Caco-2 (cell line): Measurements from ENCODE around the gene WDR86. TPM values are rescaled to one million over a fixed set of nuclear protein-coding genes. Genes with fewer than 3 reads are reported as not detected.

Experiments
- BruUV-seq: library from RNA; stranded (reverse); fragments of 400-500 nt; replicated peaks from 2 replicates; lab custom pipeline; 2021; lab: Mats Ljungman, UMichigan
- CTCF ChIA-PET: fragments of 300-600 bp; sonication (Branson Sonifier 250); formaldehyde crosslinking; loops from one replicate; lab custom pipeline; 2022; ENCODE audit warnings: antibody characterized with exemption; lab: Charles Lee
- POLR2A ChIA-PET: fragments of 300-600 bp; sonication (Branson Sonifier 250); formaldehyde crosslinking; loops from one replicate; lab custom pipeline; 2022; ENCODE audit warnings: antibody characterized with exemption; lab: Charles Lee
- DNase-seq, 2 experiments: peaks; one replicate each; pipeline versions ENCODE4 v3.0.0 to v3.0.0-alpha.2; 2020 to 2022
- H3K27me3 ChIP-seq: replicated peaks from 2 replicates; pipeline ENCODE4 v1.6.0; 2011; ENCODE audit warnings: low read length; ENCODE audit not compliant: control insufficient read depth, insufficient read depth
- H3K36me3 ChIP-seq: 2 replicates; pipeline ENCODE4 v1.5.1; 2011; ENCODE audit warnings: low read length; ENCODE audit not compliant: control insufficient read depth, insufficient read depth
- H3K4me1 ChIP-seq: fragments of 250-450 bp; sonication (Bioruptor Pico); 2 replicates; pipeline ENCODE4 v1.5.1; 2020; ENCODE audit warnings: mild to moderate bottlenecking
- H3K4me3 ChIP-seq: 2 replicates; pipeline ENCODE4 v1.5.1; 2011; ENCODE audit warnings: low read depth, mild to moderate bottlenecking, control low read depth, low read length
- H3K9me3 ChIP-seq: fragments of 250-450 bp; sonication (Bioruptor Pico); 2 replicates; pipeline ENCODE4 v1.5.1; 2020; ENCODE audit warnings: mild to moderate bottlenecking, moderate library complexity
- H3K27ac Mint-ChIP-seq: one replicate; pipeline ENCODE4 v1.8.0; 2022; ENCODE audit warnings: mixed read lengths; ENCODE audit not compliant: unreplicated experiment
- H3K27me3 Mint-ChIP-seq: one replicate; pipeline ENCODE4 v1.8.0; 2022; ENCODE audit warnings: mixed read lengths; ENCODE audit not compliant: insufficient read depth, unreplicated experiment
- H3K36me3 Mint-ChIP-seq: one replicate; pipeline ENCODE4 v1.8.0; 2022; ENCODE audit warnings: mild to moderate bottlenecking, mixed read lengths; ENCODE audit not compliant: insufficient read depth, unreplicated experiment
- H3K4me1 Mint-ChIP-seq: one replicate; pipeline ENCODE4 v1.8.0; 2022; ENCODE audit warnings: low read depth, mixed read lengths; ENCODE audit not compliant: unreplicated experiment
- H3K4me3 Mint-ChIP-seq: one replicate; pipeline ENCODE4 v1.8.0; 2022; ENCODE audit warnings: mild to moderate bottlenecking, moderate library complexity, mixed read lengths; ENCODE audit not compliant: unreplicated experiment
- H3K9me3 Mint-ChIP-seq: one replicate; pipeline ENCODE4 v1.8.0; 2022; ENCODE audit warnings: mixed read lengths; ENCODE audit not compliant: unreplicated experiment
- intact Hi-C: fragments of 100-400 bp; cut with micrococcal nuclease; formaldehyde crosslinking; loops from one replicate; pipeline ENCODE4 v1.10.0; 2022; ENCODE audit not compliant: unreplicated experiment
- total RNA-seq: library from RNA; stranded (reverse); gene quantifications from 2 replicates; pipeline ENCODE4 v1.2.3, GENCODE V29; 2022
- TF ChIP-seq, protein P1 (sequence below), 2 experiments: fragments of 200-600 bp in 1 of 2; IDR thresholded peaks; 1 replicate in 1 of 2; 2 replicates in 1 of 2; pipeline versions ENCODE4 v1.5.1 to v1.8.0; 2011 to 2022; ENCODE audit warnings: antibody characterized with exemption in 1 of 2, control low read depth in 1 of 2, inconsistent platforms in 1 of 2, low read depth in 1 of 2, low read length in 1 of 2, mild to moderate bottlenecking in 1 of 2, moderate library complexity in 1 of 2; ENCODE audit not compliant: insufficient read depth in 1 of 2, severe bottlenecking in 1 of 2, unreplicated experiment in 1 of 2

Gene WDR86
- total RNA-seq, 1 experiment from 2014 or later: 0.52 TPM

DNA sequence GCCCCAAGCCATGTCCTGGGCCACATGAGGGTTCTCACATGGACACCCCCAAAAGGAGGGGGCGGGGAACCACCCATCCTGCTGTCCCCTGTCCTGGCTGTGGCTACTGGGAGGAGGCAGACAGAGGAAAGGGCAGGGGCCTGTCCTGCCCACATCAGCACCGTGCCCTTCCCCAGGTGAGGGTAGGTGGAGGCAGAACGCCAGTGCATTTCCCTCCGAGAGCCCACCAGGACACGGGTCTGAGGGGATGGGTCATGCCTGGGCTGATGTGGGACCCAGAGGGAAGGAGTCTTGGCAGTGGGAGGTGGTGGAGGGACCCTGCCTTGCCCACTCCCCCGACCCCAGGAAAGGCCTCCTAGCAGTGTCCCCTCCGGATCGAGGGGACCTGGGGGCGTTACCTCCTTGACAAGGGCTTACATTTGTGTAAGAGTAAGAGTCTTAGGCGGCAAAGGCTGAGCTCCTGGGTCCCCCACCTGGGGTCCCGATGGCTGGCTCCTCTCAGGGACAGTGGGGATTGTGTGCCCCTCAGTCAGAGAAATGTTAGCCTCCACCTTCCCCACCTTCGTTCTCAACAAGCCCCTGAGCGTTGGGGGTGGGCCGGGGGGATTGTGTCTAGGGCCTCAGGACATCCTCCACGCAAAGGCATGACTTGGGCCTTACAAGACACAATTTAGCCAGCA lies 24.0 kb upstream of the WDR86 start:
- intact Hi-C loops: no loop called here
- H3K4me3 Mint-ChIP-seq: no peak overlapping the region
- Histone ChIP-seq H3K36me3 (no peaks in the 10 kb centered on the region), H3K27me3 (no peaks in the 10 kb centered on the region), H3K4me3 (no peak overlapping the region), H3K9me3 (no peaks in the 10 kb centered on the region), H3K4me1 (peaks cover 13% of the 10 kb centered on the region)
- no peaks in the 10 kb centered on the region for H3K27me3 Mint-ChIP-seq
- H3K4me1 Mint-ChIP-seq: peaks cover under 1% of the 10 kb centered on the region
- no TSS peak for BruUV-seq
- no peaks in the 10 kb centered on the region for H3K36me3 Mint-ChIP-seq
- H3K27ac Mint-ChIP-seq: no peak overlapping the region
- ChIA-PET POLR2A (no interaction called here), CTCF (no interaction called here)
- TF ChIP-seq, protein P1, sequence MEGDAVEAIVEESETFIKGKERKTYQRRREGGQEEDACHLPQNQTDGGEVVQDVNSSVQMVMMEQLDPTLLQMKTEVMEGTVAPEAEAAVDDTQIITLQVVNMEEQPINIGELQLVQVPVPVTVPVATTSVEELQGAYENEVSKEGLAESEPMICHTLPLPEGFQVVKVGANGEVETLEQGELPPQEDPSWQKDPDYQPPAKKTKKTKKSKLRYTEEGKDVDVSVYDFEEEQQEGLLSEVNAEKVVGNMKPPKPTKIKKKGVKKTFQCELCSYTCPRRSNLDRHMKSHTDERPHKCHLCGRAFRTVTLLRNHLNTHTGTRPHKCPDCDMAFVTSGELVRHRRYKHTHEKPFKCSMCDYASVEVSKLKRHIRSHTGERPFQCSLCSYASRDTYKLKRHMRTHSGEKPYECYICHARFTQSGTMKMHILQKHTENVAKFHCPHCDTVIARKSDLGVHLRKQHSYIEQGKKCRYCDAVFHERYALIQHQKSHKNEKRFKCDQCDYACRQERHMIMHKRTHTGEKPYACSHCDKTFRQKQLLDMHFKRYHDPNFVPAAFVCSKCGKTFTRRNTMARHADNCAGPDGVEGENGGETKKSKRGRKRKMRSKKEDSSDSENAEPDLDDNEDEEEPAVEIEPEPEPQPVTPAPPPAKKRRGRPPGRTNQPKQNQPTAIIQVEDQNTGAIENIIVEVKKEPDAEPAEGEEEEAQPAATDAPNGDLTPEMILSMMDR (IDR thresholded peaks at IDR 0.05; ENCODE audit: insufficient read depth in 1 of 2, low read depth in 1 of 2, low read length in 1 of 2, severe bottlenecking in 1 of 2, unreplicated experiment in 1 of 2): no peak
- DNase-seq: no peak
- H3K9me3 Mint-ChIP-seq: no peaks in the 10 kb centered on the region

DNA sequence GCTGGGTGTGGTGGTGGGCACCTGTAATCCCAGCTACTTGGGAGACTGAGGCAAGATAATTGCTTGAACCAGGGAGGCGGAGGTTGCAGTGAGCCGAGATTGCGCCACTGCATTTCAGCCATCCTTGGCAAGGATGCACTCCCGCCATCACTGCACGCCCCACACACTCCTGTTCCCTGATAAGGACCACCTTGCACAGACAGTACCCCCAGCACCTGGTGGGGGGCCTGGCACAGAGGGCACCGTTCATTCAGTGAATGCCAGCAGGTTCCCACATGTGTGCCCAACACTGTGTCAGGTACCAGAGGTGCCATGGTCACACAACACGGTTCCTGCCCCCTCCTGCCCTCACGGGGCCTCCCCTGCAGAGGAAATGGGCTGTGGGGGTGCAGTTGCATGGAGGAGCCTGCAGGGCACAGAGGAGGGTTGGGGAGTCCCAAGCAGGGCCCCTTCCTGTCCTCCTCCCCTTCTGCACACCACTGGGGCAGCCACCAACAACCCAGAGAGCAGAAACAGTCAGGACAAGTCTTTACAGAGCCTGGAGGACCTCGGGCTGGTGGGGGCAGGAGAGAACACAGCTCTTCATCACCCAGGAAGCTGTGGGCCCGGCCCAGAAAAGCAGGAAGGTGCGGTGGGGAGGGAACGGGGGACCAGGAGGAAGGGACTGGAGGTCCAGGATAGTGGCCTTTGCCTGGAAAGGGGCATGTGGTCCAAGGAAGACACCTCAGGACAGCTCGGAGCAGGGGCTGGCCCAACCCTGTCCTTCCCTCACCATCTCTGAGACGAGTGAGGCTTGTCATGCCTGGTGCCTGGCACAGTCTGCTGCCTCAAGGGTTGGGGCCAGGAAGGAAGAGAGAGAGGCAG lies 23.1 kb upstream of the WDR86 start:
- Histone ChIP-seq H3K9me3 (no peaks in the 10 kb centered on the region), H3K4me1 (peaks cover 22% of the 10 kb centered on the region), H3K27me3 (no peaks in the 10 kb centered on the region), H3K4me3 (no peak overlapping the region), H3K36me3 (no peaks in the 10 kb centered on the region)
- POLR2A ChIA-PET: no interaction called here
- no peak for DNase-seq
- Mint-ChIP-seq H3K4me1 (peaks cover 10% of the 10 kb centered on the region), H3K27ac (no peak overlapping the region), H3K36me3 (no peaks in the 10 kb centered on the region), H3K27me3 (no peaks in the 10 kb centered on the region), H3K4me3 (no peak overlapping the region), H3K9me3 (no peaks in the 10 kb centered on the region)
- TF ChIP-seq, protein P1 (IDR thresholded peaks at IDR 0.05; ENCODE audit: insufficient read depth in 1 of 2, low read depth in 1 of 2, low read length in 1 of 2, severe bottlenecking in 1 of 2, unreplicated experiment in 1 of 2): no peak
- intact Hi-C loops: no loop called here
- CTCF ChIA-PET: no interaction called here
- no TSS peak for BruUV-seq

DNA sequence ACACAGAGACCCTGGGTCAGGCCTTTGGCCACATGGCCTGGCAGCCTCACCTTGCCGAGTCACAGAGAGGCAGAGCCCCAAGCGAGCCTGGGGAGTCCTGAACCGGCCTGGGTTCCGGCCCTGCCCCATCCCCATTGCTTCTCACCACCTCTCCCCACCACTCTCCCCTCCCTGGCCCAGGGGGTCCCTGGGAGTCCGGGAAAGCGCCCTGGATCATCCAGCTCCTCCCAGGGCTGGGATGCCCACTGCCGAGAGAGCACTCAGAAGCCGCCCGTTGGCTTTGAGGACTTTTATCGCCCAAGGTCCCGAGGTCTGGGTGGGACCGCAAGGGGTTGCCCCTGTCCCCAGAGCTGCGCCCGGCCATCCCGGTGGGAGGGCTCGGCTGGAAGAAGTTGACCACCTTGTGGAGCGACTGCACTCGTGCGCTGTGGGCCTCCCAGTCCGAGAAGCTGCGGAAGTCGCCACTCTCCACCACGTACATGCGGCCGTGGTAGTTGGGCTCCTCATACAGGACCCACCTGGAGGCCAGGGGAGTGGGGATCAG lies 22.0 kb upstream of the WDR86 start:
- H3K4me3 ChIP-seq: no peak overlapping the region
- Mint-ChIP-seq H3K27me3 (no peaks in the 10 kb centered on the region), H3K9me3 (no peaks in the 10 kb centered on the region), H3K4me1 (peaks cover 13% of the 10 kb centered on the region), H3K27ac (no peak overlapping the region), H3K36me3 (no peaks in the 10 kb centered on the region), H3K4me3 (no peak overlapping the region)
- H3K4me1 ChIP-seq: peaks cover 32% of the 10 kb centered on the region
- no peaks in the 10 kb centered on the region for H3K9me3 ChIP-seq
- BruUV-seq: no TSS peak
- H3K27me3 ChIP-seq: no peaks in the 10 kb centered on the region
- H3K36me3 ChIP-seq: no peaks in the 10 kb centered on the region
- TF ChIP-seq, protein P1 (IDR thresholded peaks at IDR 0.05; ENCODE audit: insufficient read depth in 1 of 2, low read depth in 1 of 2, low read length in 1 of 2, severe bottlenecking in 1 of 2, unreplicated experiment in 1 of 2): no peak
- intact Hi-C loops: no loop called here
- DNase-seq: no peak
- ChIA-PET POLR2A (no interaction called here), CTCF (no interaction called here)
